ENCODE data around the gene PREX1.
"Not testable (repeated sequence)": the region's sequence is repeated elsewhere in the genome, so short reads cannot be mapped to it uniquely, and the experiment has no call there.

The PREX1 gene

DNA sequence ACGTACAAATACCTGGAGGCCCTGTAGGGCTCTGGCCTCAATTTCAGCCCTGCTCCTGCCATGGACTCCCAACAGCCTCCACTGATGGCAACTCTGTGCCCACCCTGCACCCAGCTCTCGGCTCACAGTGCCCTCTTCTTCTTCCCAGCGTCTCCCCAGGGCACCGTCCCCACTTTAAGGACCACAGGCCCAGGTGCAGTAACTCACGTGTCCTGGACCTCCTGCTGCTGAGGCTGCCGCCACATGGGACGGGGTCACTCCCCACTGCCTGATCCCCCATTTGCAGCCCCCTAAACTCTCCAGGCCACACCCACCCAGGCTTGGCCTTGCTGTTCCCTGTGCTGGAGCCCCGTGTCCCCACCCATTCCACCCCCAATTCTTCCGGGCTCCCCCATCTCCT, 223.4 kb downstream of the PREX1 start:
- DNase-seq (ENCODE audit: low read depth) = no peak

DNA sequence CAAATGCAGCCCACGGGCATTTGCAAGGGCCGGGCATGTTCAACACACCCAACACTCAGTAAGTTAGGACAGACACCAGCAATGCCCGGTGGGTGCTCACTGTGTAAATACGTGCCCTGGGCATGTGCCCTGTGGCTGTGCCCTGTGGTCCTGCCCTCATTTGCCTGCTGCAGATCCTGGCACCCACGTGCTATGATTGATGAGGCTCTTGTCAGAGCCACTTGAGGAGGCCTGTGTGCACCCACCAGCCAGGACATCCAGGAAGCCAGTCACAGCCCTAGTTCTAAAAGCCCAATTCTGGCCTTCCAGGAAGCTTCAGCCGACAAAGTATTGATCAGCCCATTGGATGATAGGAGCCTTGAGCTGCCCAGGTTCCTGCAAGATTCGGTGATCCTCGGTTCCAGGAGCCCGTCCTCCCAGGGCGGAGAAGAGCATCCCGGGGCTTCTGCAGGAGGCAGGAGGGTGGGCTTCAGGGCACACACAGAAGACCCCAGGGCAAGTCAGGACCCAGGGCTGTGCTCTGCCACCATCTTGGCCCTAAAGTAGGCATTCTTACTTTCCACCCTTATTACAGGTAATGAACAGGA, 223.9 kb downstream of the PREX1 start:
- DNase-seq (ENCODE audit: low read depth) = no peak

DNA sequence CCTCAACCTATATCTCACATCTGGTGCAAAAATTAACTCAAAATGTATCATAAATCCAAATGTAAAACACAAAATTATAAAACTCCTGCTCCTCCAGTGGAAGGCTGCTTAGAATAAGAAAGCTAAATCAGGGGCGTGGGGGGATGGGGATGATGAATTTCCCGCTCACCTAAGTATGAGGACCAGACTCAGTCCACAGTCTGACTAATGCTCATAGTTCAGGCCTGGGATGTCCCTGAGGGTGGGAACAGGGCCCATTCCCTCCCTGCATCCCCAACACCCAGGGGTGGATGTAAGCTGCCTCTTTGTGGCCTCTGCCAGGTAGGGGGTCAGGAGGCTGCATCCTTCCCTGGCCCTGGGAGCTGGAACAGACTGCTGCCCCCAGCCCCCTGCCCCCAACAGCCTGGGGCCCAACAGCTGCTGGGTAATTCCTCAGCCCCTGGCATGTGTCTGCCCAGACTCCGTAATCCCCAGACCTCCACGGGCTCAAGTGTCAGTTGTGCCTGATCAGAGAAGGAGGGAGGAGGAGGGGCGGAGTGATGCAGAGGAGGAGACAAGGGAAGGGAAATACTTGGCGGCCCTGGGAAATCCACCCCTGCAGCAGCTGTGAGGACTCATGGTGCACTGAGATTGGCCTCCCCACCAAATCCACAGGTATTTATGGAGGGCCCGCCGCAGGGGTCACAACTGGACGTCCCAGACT, 224.5 kb downstream of the PREX1 start:
- DNase-seq (ENCODE audit: low read depth) = no peak

DNA sequence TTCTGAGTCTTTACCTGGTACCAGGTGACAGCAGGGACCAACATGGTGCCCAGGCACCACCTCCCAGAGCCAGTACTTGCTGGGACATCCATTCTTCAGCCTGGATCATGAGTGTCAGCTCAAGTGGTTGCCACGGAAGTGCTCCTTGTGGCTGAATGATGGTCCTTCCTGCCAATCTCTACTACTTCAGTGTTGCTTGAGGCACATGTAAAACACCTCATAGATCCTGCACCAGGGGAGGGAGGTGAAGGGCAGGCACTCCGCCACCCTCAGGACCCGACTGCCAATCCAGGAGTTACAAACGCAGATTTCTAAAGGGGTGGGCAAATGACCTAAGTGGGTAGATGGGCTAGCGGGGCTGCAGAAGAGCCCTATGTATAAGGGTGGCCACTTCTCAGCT, 226.0 kb downstream of the PREX1 start:
- no peak for DNase-seq (ENCODE audit: low read depth)

DNA sequence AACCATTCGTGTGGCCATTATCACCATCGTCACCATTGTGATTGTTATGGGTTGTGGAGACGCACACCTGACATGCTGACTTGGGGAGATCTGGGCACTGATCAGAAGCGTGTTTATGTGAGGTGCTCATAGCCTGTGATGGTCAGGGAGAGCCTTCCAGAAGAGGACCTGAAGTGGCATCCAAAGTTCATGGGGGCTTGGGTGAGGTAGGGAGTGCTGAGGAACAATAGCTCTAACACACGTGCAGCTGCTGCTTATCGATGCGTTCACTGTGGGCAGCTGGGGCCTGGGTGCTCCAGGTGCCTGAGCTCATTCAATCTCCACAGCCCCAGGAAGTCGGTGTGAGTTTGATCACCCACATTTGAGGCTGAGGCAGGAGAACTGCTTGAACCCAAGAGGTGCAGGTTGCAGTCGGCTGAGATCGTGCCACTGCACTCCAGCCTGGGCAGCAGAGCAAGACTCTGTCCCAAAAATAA, 227.3 kb downstream of the PREX1 start:
- no peak for DNase-seq (ENCODE audit: low read depth)

DNA sequence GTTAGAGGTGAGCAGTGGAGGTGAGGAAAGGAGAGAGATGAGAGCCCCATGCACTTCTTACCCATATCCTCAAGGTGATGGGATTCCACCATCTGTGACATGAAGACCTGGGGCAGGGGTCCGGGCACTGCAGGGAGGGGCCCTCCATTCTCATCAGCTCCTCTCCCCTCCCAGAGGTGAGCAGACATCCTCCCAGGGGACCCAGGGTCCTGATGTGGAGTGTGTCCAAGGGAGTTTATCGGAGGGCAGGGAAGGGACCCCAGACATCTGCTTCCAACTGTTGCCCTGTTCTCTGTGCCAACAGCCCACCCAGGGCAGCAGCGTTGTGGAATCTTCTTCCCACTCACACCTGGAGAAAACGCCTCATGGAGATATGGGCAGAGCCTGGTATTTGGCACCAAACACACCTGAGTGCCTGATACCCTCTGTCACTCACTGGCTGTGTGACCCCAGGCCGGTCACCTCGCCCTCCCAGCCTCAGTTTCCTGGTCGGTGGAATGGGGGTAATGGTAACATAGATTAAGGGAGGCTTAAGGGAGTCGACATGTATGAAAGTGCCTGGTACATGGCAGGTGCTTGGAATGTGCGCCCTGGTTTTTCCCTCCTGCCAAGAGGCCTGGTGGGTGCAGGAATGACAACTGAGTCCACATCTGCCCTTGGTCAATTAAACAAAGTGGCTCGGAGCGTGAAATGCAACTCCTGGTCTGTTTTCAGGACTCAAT, 227.9 kb downstream of the PREX1 start:
- no peak for DNase-seq (ENCODE audit: low read depth)

DNA sequence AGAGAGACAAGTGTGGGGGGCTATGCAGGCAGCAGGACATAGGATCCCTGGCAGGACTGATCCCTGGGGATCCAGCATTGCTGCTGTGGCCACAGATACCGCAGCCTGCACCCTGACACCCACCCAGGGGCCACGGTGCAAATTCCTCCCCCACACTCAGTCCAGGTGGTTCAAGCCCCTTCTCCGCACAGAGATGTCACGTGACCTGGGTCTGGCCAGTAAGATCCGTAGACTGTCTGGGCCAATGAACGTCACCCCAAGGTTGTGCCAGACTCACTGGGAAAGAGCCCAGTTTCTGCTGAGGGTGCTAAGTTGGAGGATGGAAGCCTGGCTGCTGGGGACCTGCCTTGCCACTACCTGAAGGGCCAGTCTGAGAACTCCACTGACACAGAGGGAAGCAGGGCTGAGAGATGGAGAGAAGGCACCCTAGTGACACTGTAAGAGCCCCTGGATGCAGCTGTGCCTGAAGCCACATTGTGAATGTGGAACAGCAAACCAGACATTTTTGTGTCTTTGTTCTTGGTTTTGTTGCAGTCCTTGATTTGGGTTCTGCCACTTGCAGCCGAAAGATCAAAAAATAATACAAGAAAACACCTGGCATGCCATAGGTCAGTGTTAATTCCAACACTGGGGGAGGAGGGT, 228.6 kb downstream of the PREX1 start:
- DNase-seq (ENCODE audit: low read depth) = no peak

DNA sequence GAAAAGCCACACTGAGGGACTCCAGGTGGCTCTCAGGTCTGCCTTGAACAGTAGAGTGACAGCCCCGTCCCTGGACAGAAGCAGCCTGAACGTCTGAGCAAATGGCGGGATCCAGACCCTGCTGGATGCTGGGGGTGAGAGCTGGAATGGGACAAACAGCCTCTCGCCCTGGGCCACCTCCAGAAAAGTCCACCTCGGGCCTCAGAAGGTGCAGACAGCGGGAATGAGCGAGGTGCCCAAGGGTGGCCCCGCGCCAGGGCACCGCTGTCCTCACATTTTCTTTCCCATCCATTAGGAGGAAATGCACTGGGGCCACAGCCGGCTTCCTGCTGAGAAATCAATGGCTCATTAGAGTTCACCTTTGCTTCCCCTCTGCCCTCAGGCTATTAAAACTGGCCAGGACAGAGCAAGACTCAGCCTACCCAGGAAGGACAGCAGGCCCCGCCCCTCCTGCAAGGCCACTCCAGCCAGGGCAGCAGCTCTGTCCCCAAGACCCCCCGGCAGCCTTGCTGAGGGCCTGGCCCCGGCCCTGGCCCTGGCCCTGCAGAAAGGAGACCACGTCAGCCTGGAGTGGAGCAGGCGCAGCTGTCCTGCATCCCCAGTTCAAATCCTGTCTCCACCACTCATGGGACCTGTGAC, 229.4 kb downstream of the PREX1 start:
- DNase-seq (ENCODE audit: low read depth) = not testable (repeated sequence)

DNA sequence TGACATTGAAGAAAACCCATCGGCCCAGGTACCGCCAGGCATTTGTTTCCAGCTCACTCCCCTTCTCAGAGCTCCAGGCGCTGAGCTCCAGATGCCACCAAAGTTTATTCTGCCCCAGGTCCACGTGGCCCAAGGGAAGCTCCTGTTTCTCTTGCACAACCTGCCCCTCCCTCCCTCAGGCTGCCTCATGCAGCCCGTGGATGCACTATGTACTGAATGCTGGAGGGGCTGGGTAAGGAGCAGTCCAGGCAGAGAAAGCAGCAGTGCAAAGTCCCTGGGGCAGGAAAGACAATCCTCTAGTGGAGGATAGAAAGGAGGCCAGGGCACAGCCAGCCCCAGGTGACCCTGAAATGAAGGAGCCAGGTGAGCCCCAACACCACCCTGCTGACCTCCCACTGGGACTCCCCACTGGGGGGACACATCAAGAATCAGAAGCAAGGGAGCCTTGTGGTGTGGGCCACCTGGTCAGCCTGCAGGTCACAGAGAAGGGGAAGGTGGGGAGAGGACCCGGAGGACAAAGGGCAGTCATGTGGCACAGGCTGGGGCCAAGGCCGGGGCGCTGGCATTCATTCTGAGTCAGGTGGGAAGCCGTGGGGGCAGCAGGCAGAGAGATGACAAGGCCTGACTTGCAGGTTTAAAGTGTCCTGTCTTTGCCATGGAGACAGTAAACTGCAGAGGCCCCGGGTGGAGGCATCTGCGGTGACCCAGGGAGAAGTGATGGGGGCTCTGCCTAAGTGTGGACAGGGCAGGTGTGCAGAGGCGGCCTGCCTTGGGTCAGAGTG, 230.1 kb downstream of the PREX1 start:
- DNase-seq (ENCODE audit: low read depth) = no peak

DNA sequence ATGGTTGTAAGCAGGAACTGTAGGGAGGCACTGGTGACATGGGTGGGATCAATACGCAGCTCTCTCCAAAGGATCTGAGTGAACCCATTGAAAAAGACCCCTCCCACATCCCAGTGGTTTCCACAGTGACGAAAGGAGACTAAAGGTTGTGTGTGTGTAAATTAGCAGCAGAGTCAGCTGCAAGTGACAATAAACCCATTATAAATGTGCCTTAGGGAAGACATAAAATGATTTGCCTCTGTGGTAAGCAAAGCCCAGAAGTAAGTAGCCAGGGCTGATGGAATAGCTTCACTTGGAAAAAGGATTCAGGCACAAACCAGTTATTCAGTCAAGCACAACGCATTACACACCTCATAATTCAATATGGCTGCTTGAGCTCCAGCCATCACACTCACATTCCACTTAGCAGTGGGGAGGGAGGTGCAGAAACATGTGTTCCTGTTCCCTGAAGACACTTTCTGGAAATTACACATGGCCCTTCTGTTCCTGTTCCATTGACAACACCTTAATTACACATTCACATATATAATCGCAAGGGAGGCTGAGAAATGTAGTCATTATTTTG, 231.4 kb downstream of the PREX1 start:
- DNase-seq (ENCODE audit: low read depth) = no peak

DNA sequence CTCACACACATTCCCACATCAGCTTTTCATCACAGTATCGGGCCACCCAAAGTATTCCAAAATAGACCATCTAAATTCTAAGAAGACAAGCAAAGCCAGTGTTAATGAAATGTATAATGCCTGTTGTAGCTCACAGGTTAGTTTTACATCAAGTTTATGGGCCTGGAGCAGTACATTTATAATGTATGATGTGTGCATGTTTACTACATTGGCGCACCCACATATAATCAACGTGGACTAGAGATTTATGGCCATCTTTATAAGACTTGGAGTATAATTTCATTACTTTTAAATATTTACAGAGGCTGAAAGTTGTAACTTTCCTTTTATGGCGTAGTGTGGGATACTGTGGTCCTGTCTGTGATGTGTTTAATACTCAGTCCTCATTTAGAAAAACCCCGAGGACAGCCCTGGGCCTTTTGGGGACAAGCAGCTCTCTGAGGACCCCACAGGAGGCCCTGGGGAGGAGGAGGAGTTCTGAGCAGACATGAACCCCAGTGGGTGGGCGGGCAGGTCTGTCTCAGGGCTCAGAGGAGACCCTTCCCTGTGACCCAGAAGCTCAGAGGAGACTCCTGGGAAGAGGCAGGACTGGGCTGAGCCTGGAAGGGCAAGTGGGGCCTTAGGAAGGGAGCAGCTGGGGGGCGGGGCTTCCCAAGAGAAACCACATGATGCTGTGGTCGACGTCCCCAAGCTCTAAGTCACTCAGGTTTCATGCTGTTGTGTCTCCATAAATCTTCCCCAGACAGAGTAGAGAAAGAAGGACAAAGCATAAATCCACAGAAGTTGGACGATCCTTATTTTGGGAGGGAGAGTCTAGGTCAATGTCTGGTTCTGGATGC, 232.1 kb downstream of the PREX1 start:
- DNase-seq (ENCODE audit: low read depth) = no peak

DNA sequence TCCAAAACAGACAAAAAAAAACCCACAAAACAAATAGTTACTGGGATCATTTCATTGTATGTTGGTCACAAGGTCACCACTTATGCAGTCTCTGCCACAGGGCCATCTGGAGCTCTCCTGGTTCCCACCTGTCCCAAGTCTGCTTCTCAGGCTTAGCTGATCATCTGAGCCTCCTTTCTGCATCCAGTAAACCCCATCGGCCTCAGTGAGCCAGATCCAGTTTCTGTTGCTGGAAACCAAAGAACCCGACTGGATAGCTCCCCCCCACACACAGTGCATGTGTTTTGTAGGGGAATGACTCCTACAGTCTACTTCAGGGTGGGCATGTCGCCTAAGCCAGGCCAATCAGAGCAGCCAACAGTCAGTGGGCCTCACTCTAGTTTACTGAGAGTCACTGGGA, 233.3 kb downstream of the PREX1 start:
- no peak for DNase-seq (ENCODE audit: low read depth)

DNA sequence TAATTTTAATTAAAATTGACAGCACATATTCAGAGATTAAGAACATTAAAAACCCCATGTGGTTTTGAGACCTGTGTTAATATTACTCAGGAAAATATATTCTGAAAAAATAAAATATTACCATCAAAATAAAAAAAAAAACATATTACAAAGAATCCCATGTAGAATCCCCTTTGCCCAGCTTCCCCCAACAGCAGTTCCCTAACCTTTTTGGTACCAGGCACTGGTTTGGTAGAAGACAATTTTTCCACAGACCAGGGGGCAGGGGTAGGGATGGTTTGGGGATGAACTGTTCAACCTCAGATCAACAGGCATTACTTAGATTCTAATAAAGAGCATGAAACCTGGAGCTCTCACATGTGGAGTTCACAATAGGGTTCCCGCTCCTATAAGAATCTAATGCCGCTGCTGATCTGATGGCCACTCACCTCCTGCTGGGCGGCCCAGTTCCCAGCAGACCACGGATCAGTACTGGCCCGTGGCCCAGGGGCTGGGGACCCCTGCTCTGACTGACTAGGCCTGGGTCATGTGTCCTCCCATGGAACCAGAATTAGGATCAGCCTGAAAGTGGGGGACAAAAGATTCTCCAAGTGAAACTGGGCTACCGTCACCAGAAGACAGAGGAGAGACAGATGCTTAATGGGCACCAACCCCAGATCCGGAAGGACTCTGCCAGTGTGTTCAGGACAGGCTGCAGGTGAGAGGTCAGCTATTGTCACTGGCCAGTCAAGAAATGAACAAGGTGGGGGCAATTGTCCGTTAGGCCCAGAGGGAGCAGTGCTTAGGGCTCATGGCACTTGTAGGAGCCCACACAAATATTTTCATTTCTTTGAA, 235.5 kb downstream of the PREX1 start:
- no peak for DNase-seq (ENCODE audit: low read depth)

DNA sequence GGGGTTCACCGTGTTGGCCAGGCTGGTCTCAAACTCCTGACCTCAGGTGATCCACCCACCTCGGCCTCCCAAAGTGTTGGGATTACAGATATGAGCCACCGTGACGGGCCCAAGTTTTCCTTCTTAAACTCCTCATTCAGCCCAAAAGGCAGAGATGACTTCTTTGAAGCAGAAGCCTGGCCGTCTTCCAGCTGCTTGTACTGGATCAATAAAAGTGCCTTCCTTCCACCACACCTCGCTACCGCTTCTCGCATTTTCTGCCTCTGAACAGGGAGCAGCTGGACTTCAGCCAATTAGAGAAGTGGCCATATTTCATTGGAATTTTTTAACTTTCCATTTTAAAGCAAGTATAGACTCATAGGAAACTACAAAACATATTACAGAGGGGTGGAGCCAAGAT, 241.1 kb downstream of the PREX1 start:
- DNase-seq (ENCODE audit: low read depth) = no peak

DNA sequence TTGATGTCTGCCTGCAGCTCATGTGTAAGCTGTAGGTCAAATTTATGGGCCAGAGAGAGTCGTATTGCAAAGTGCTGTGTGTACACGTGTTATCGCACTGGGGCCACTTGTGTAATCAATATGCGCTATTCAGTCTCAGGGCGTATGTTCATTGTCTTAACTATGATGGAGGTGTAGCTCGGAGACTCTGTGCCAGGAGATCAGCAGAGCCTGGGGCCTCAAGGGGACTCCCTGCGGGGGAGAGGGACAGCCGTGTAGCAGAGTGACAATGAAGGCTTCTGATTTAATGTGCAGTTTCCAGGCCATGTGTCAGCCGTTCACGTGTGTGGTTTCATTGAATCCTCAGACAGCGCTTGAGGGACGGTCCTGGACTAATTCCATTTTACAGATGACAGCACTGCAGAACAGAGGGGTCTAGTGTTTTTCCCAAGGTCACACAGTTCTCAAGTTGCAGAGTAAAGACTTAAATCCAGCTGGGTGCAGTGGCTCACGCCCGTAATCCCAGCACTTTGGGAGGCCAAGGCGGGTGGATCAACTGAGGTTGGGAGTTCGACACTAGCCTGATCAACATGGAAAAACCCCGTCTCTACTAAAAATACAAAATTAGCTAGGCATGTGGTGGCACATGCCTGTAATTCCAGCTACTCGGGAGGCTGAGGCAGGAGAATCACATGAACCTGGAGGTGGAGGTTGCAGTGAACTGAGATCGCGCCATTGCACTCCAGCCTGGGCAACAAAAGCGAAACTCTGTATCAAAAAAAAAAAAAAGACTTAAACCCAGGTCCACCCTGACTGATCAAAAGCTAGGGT, 242.5 kb downstream of the PREX1 start:
- DNase-seq (ENCODE audit: low read depth) = no peak

DNA sequence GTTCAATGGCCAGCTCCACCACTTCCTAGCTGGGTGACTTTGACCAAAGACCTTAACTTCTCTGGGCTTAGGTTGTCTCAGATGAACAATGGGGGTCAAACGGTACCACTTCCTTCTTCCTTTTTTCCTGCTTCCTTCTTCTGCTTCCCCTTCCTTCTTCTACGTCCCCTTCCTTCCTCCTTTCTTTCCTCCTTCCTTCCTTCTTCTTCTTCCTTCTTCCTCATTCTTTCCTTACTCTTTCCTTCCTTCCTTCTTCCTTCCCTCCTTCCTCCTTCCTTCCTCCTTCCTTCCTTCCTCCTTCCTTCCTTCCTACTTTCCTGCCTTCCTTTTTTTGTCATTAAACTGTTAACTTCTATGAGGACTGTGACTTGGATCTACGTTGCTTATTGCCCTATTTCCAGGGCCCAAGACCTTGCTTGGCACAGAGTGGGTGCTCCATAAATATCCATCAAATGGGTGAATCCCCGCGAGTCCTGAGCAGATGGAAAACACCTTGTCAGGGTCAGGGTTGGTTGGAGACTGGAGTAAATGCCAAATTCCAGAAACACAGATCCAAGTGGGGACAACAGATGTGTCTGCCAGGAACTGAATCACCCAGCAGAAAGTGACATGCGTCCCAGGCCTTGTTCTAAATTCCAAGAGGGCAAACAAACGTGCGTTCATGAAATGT, 243.3 kb downstream of the PREX1 start:
- no peak for DNase-seq (ENCODE audit: low read depth)

DNA sequence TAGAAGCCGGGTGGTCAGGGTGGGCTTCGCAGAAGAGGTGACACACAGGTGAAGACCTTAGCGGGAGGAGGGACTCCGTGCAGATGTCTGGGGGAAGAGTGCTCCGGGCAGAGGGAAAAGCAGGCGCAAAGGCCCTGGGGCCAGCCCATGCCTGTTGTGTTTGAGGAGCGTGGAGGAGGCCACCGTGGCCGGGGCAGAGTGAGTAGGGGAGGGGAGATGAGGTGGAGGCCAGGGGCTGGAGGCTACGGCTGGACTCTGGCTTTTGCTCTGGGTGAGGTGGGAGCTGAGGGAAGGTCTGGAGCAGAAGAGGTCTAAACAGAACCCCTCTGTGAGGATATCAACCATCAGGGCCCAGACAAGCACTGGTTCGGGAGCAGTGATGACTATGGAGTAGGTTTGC, 244.0 kb downstream of the PREX1 start:
- DNase-seq (ENCODE audit: low read depth) = no peak

DNA sequence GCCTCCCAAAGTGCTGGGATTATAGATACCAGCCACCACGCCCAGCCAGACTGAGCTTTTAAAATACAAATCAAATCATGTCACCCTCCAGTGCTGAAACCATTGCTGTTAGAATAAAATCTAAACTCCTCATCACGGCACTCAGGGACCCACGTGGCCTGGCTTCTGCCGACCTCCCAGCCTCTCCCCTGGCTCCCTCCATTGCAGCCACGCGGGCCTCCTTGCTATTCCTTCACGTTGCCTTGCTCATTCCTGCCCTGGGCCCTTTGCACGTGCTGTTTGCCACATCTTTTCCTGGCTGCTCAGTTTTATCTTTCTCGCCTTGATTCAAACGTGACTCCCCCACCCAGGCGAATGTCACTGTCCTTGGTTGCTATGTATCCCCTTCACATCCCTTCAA, 244.6 kb downstream of the PREX1 start:
- no peak for DNase-seq (ENCODE audit: low read depth)

Data from stromal cell of bone marrow (primary cell).